Stimulated activated CD4-positive, alpha-beta T cell treated with anti-CD3 and anti-CD28 coated beads, Interleukin-15, amount 100 ng/mL, for 48 hours (primary cell): ENCODE measurements around the gene BTNL9.
"Not testable (repeated sequence)": the region's sequence is repeated elsewhere in the genome, so short reads cannot be mapped to it uniquely, and the experiment has no call there.

ENCODE experiments used
- DNase-seq, 2 donors: peaks; one replicate each; pipeline ENCODE4 v3.0.0-alpha.2; 2020; ENCODE audit warnings: low read depth in 2 of 2

The BTNL9 gene

GRCh38 chr5:181039931-181040630, at the start of gene BTNL9:
BTNL9 (plus strand) TSS chr5:181040266; CDS start chr5:181045490, 5,224 bp downstream.
- no peak for DNase-seq

- DNase-seq: no peak
Observed at GRCh38 chr5:180990882-180991242, 49.2 kb upstream of the BTNL9 start.

GRCh38 chr5:181001947-181002346, 38.1 kb upstream of the BTNL9 start:
- no peak for DNase-seq

- no peak for DNase-seq
Observed at GRCh38 chr5:181005791-181006190, 34.3 kb upstream of the BTNL9 start.

GRCh38 chr5:181008136-181008535, 31.9 kb upstream of the BTNL9 start:
- DNase-seq: no peak

GRCh38 chr5:181010018-181010417, 30.0 kb upstream of the BTNL9 start:
- DNase-seq: not testable (repeated sequence)

- not testable (repeated sequence) for DNase-seq
Observed at GRCh38 chr5:181014654-181015053, 25.4 kb upstream of the BTNL9 start.

GRCh38 chr5:181017448-181017847, 22.6 kb upstream of the BTNL9 start:
- not testable (repeated sequence) for DNase-seq

GRCh38 chr5:181020688-181021087, 19.4 kb upstream of the BTNL9 start:
- no peak for DNase-seq

GRCh38 chr5:181024245-181025064, 15.6 kb upstream of the BTNL9 start:
- DNase-seq: no peak

- no peak for DNase-seq
Observed at GRCh38 chr5:181027452-181028031, 12.5 kb upstream of the BTNL9 start.

GRCh38 chr5:181028032-181028819, 11.8 kb upstream of the BTNL9 start:
- DNase-seq: no peak

- no peak for DNase-seq
Observed at GRCh38 chr5:181031716-181032115, 8.3 kb upstream of the BTNL9 start.

- no peak for DNase-seq
Observed at GRCh38 chr5:181035991-181036815, 3.9 kb upstream of the BTNL9 start.

- no peak for DNase-seq
Observed at GRCh38 chr5:181036816-181037364, 3.2 kb upstream of the BTNL9 start.

GRCh38 chr5:181037365-181037861, 2.7 kb upstream of the BTNL9 start:
- DNase-seq: no peak

GRCh38 chr5:181039471-181039870, 595 bp upstream of the BTNL9 start:
- DNase-seq: no peak

- DNase-seq: no peak
Observed at GRCh38 chr5:181040631-181040945, 522 bp downstream of the BTNL9 start.

GRCh38 chr5:181041043-181041442, 977 bp downstream of the BTNL9 start:
- DNase-seq: no peak

- DNase-seq: no peak
Observed at GRCh38 chr5:181042036-181042713, 2.1 kb downstream of the BTNL9 start.
